Ovary (tissue), 9 donors: ENCODE measurements around the gene BCL2L14. TPM values are rescaled to one million over a fixed set of nuclear protein-coding genes. Genes with fewer than 3 reads are reported as not detected.

Experiments
- DNase-seq, 5 donors: peaks; one replicate each; pipeline ENCODE4 v3.0.0-alpha.2; 2019 to 2020
- H3K27ac ChIP-seq, 2 donors: fragments of 200-600 bp; one replicate each; pipeline versions ENCODE4 v1.5.1 to v1.8.0; 2019 to 2022
- H3K27me3 ChIP-seq: fragments of 200-600 bp; one replicate; pipeline ENCODE4 v1.8.0; 2022
- H3K36me3 ChIP-seq: fragments of 200-600 bp; sonication (generic); one replicate; pipeline ENCODE4 v1.5.1; 2019
- H3K4me1 ChIP-seq: one replicate; pipeline ENCODE4 v1.8.1; 2013; ENCODE audit warnings: mild to moderate bottlenecking, moderate library complexity; ENCODE audit not compliant: insufficient read depth
- H3K4me3 ChIP-seq: fragments of 200-600 bp; sonication (generic); one replicate; pipeline ENCODE4 v1.5.1; 2017
- H3K9me3 ChIP-seq, 2 donors: fragments of 200-600 bp in 1 of 2; sonication (generic) in 1 of 2; one replicate each; pipeline versions ENCODE4 v1.5.1 to v1.8.1; 2013 to 2019; ENCODE audit warnings: mild to moderate bottlenecking in 1 of 2, moderate library complexity in 1 of 2
- EP300 ChIP-seq: sonication (generic); formaldehyde crosslinking; IDR thresholded peaks from one replicate; pipeline ENCODE4 v1.6.1; 2017; ENCODE audit warnings: antibody characterized with exemption
- POLR2A ChIP-seq: fragments of 450-650 bp; IDR thresholded peaks from one replicate; pipeline ENCODE4 v1.6.1; 2017; ENCODE audit warnings: antibody characterized with exemption, mild to moderate bottlenecking, moderate library complexity
- WGBS, 3 donors: extraction: QIAGEN DNeasy Blood & Tissue Kit in 1 of 3; methylation state at CpG; one replicate each; pipeline versions ENCODE4 v1.1.5 to v1.1.7; 2013 to 2017; 5-methylcytosine and 5-hydroxymethylcytosine counted together
- intact Hi-C, 4 donors: fragments of 100-400 bp; cut with DNase I; formaldehyde crosslinking; loops; one replicate each; pipeline versions ENCODE4 v1.11.0 to v1.15.1; 2022 to 2023
- polyA plus RNA-seq, 2 donors: library from polyadenylated mRNA; stranded (reverse); fragments of 200-250 nt in 1 of 2; fragments of 350-450 nt in 1 of 2; fragmentation: Illumina TruSeq in 1 of 2; extraction: RNeasy Lipid Tissue Mini Kit (QIAGEN cat#74804) in 1 of 2; gene quantifications; one replicate each; pipeline ENCODE4 v1.2.3, GENCODE V29; 2013 to 2014
- total RNA-seq, 7 donors: library from RNA; depleted of rRNA in 2 of 7; stranded (reverse); fragments of >200 nt in 2 of 7; fragmentation: NEBNext Ultra II Directional in 3 of 7; extraction: Animal tissue kit (Norgen Biotek cat#: 25700) in 3 of 7; gene quantifications; one replicate each; pipeline versions ENCODE4 v1.1.0 to v1.2.4, GENCODE V29; 2016 to 2023
- TF ChIP-seq, protein P1 (sequence below), 3 donors: fragments of 450-650 bp in 2 of 3; fragments of 200-600 bp in 1 of 3; IDR thresholded peaks; one replicate each; pipeline versions ENCODE4 v1.5.1 to v1.8.0; 2016 to 2022; ENCODE audit warnings: antibody characterized with exemption in 3 of 3, mild to moderate bottlenecking in 1 of 3
- donor health status: DM: no; HTN: no; CAD: no; lungs with moderate emphysema.
- donor health status: DM: no; HTN: no; CAD: no.
- donor health status: Bipolar disorder and iron deficiency.
- donor health status: DM: yes; HTN: yes; CAD: no.
- donor health status: DM: no; HTN: no; CAD: no.
- donor health status: DM: yes; HTN: yes; CAD: no.

The BCL2L14 gene
- total and polyA plus RNA-seq, 9 donors, result 0.11 TPM; not detected in 8

DNA sequence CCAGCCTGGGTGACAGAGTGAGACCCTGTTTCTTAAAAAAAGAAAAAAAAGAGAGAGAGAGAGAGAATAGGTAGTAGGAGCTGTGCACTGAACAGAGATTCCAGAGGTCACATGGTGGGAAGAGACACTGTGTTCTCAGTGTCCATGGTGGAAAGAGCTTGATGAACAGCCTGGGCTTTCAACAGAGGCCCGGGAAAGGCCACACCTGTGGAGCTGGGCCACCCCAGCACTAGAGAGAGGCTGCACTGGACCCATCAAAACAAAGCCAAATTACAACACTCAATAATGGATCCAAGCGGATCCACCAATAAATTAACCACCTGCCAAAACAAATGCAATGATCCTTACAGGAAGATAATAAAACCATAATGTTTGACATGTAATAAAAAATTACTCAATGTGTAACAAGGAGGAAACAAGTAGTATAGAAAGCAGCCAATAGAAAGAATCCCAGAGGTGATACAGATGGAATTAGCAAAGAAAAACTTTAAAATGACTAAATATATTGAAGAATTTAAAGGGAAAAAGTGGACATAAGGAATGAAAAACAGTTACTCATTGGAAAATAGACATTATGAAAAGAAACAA lies 44.8 kb upstream of the BCL2L14 start:
- Histone ChIP-seq H3K27ac (no peak overlapping the region), H3K9me3 (no peaks in the 10 kb centered on the region), H3K4me3 (no peak overlapping the region), H3K27me3 (no peaks in the 10 kb centered on the region), H3K36me3 (no peaks in the 10 kb centered on the region), H3K4me1 (no peaks in the 10 kb centered on the region)
- no peak for DNase-seq
- WGBS, 3 donors, result 82 to 87% (median 84%) methylated on average over 2 of the region's 2 CpGs
- intact Hi-C loops, result no loop called here
- TF ChIP-seq POLR2A, result no peak
- TF ChIP-seq, protein P1, sequence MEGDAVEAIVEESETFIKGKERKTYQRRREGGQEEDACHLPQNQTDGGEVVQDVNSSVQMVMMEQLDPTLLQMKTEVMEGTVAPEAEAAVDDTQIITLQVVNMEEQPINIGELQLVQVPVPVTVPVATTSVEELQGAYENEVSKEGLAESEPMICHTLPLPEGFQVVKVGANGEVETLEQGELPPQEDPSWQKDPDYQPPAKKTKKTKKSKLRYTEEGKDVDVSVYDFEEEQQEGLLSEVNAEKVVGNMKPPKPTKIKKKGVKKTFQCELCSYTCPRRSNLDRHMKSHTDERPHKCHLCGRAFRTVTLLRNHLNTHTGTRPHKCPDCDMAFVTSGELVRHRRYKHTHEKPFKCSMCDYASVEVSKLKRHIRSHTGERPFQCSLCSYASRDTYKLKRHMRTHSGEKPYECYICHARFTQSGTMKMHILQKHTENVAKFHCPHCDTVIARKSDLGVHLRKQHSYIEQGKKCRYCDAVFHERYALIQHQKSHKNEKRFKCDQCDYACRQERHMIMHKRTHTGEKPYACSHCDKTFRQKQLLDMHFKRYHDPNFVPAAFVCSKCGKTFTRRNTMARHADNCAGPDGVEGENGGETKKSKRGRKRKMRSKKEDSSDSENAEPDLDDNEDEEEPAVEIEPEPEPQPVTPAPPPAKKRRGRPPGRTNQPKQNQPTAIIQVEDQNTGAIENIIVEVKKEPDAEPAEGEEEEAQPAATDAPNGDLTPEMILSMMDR (IDR thresholded peaks at IDR 0.05), result no peak
- no peak for TF ChIP-seq EP300

DNA sequence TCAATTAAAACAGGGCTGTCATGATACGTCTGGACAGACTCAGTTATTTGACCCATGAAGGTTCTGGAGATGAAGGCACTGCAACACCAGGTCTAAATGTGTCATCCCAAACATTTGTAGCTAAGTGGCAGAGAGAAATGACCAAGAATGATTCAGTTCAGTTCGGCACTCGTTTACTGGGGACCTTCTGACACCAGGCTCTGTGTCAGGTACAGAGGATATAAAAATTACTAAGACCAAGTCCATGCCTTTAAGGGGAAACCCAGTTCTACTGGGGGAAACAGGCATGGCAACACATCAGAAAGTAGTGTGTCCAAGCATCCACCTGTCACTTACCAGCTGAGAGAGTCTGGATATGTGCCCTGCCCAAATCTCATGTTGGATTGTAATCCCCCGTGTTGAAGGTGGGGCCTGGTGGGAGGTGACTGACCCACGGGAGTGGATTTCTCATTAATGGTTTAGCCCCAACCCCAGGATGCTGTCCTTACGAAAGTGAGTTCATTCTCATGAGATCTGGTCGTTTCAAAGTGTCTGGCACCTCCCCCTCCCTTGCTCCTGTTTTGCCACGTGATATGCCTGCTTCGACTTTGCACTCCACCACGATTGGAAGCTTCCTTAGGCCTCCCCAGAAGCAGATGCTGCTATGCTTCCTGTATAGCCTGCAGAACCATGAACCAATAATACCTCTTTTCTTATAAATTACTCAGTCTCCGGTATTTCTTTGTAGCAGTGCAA lies 41.9 kb upstream of the BCL2L14 start:
- no peak overlapping the region for H3K4me3 ChIP-seq
- intact Hi-C loops, result no loop called here
- 73 to 77% (median 74%) methylated on average over 11 of the region's 11 CpGs for WGBS, 3 donors

DNA sequence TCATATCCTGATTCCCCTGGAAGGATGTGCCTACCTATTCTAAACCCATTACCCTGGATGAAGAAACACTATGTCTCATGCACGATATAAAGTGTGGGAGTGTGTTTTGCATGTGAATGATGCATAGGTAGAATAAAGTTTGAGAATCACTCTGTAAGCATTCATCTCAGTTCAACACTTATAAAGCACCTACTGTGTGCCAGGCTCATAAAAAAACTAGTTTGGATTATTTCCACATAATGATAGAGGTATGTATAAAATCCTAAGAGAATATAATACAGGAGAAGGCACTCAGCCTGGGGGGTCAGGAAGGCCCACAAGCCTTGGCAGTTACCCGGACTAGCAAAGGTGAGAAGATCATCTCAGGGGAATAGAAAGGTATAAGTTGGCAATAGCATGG lies 41.1 kb upstream of the BCL2L14 start:
- 91 to 95% (median 95%) methylated on average over 2 of the region's 2 CpGs for WGBS, 3 donors
- Histone ChIP-seq H3K4me3 (no peak overlapping the region), H3K27me3 (no peaks in the 10 kb centered on the region), H3K27ac (no peak overlapping the region), H3K36me3 (no peaks in the 10 kb centered on the region), H3K4me1 (no peaks in the 10 kb centered on the region), H3K9me3 (no peaks in the 10 kb centered on the region)
- TF ChIP-seq, protein P1 (IDR thresholded peaks at IDR 0.05), result no peak
- TF ChIP-seq EP300, result no peak
- no peak for TF ChIP-seq POLR2A
- DNase-seq, result no peak
- intact Hi-C loops, result loop anchor here in 2 of 4 donors (5.0 kb wide), 1 partner anchor 447 kb away; no protein-coding TSS in a partner anchor

More for the DNA sequence above, 41.9 kb upstream of the BCL2L14 start:
- no peak overlapping the region for H3K27ac ChIP-seq
- TF ChIP-seq, protein P1 (IDR thresholded peaks at IDR 0.05), result no peak
- no peak for TF ChIP-seq EP300
- TF ChIP-seq POLR2A, result no peak
- no peak for DNase-seq
- no peaks in the 10 kb centered on the region for H3K9me3 ChIP-seq
- no peaks in the 10 kb centered on the region for H3K4me1 ChIP-seq
- H3K36me3 ChIP-seq, result no peaks in the 10 kb centered on the region
- H3K27me3 ChIP-seq, result no peaks in the 10 kb centered on the region

DNA sequence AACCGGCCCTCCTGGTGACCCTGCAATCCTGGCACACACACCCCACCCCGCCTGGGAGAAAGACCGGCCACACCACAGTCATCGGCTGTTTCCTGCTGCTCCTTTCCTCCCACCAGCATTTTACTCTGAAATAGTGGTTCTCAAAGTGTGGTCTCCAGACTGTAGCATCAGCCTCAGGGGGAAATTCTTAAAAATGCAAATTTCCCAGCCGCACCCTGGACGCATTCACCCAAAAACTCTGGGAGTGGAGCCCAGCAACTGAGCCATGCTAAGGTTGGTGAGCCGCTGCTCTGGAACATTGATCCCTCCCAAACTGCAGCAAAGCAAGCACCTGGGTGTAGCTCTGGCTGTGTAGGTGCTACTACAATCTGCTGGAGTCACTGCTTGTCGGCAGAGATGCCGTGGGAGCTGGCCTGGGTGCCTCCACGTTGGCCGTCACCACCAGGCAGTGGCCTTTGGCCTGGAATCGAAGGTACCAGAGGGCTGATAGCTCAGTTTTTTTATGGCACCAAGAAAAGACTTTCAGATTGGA lies 38.4 kb upstream of the BCL2L14 start:
- no peaks in the 10 kb centered on the region for H3K4me1 ChIP-seq
- WGBS, 3 donors, result 74 to 82% (median 76%) methylated on average over 12 of the region's 12 CpGs
- no peaks in the 10 kb centered on the region for H3K27me3 ChIP-seq
- no peak overlapping the region for H3K4me3 ChIP-seq
- intact Hi-C loops, result loop anchor here (2.0 to 5.0 kb wide), 2 partner anchors 450 to 452 kb away; no protein-coding TSS in a partner anchor
- H3K36me3 ChIP-seq, result no peaks in the 10 kb centered on the region
- no peak overlapping the region for H3K27ac ChIP-seq
- DNase-seq, result no peak
- TF ChIP-seq, protein P1 (IDR thresholded peaks at IDR 0.05), result no peak
- TF ChIP-seq EP300, result no peak
- no peak for TF ChIP-seq POLR2A
- no peaks in the 10 kb centered on the region for H3K9me3 ChIP-seq
